NCI-H2107 treated with DMSO at 0.1 percent for 48 hours (cell line): ENCODE data around the gene KDM5B.
"Not testable (repeated sequence)": the region's sequence is repeated elsewhere in the genome, so short reads cannot be mapped to it uniquely, and the experiment has no call there.

Experiments
- DNase-seq: peaks from one replicate; lab custom pipeline; 2025; ENCODE audit not compliant: unreplicated experiment; lab: John Stamatoyannopoulos, UW

Gene KDM5B

GRCh38 chr1:202807926-202808757, at the start of gene KDM5B:
TSS of gene KDM5B (minus strand) at chr1:202808421. CDS start at chr1:202808305, 116 bp downstream.
- peak; percentile 20 for DNase-seq

- DNase-seq = no peak
Measured at GRCh38 chr1:202857136-202857610, 49.0 kb upstream of the KDM5B start.

GRCh38 chr1:202856014-202856413, 47.8 kb upstream of the KDM5B start:
- no peak for DNase-seq

- DNase-seq = no peak
Measured at GRCh38 chr1:202854787-202855186, 46.6 kb upstream of the KDM5B start.

- DNase-seq = no peak
Measured at GRCh38 chr1:202852163-202852904, 44.1 kb upstream of the KDM5B start.

- no peak for DNase-seq
Measured at GRCh38 chr1:202850593-202851362, 42.6 kb upstream of the KDM5B start.

GRCh38 chr1:202848191-202848542, 39.9 kb upstream of the KDM5B start:
- no peak for DNase-seq

- DNase-seq = no peak
Measured at GRCh38 chr1:202844935-202845334, 36.7 kb upstream of the KDM5B start.

- no peak for DNase-seq
Measured at GRCh38 chr1:202844259-202844658, 36.0 kb upstream of the KDM5B start.

- DNase-seq = no peak
Measured at GRCh38 chr1:202843081-202843480, 34.9 kb upstream of the KDM5B start.

- no peak for DNase-seq
Measured at GRCh38 chr1:202837746-202838262, 29.6 kb upstream of the KDM5B start.

GRCh38 chr1:202836623-202837403, 28.6 kb upstream of the KDM5B start:
- no peak for DNase-seq

- no peak for DNase-seq
Measured at GRCh38 chr1:202835548-202836072, 27.4 kb upstream of the KDM5B start.

- DNase-seq = no peak
Measured at GRCh38 chr1:202834771-202835547, 26.7 kb upstream of the KDM5B start.

- no peak for DNase-seq
Measured at GRCh38 chr1:202831906-202832305, 23.7 kb upstream of the KDM5B start.

GRCh38 chr1:202829223-202829622, 21.0 kb upstream of the KDM5B start:
- not testable (repeated sequence) for DNase-seq

GRCh38 chr1:202825748-202826147, 17.5 kb upstream of the KDM5B start:
- no peak for DNase-seq

GRCh38 chr1:202821467-202821866, 13.2 kb upstream of the KDM5B start:
- DNase-seq = no peak

- DNase-seq = no peak
Measured at GRCh38 chr1:202818819-202819218, 10.6 kb upstream of the KDM5B start.
